HepG2 (cell line): ENCODE data around the gene PCGF2. TPM values are rescaled to one million over a fixed set of nuclear protein-coding genes. Genes with fewer than 3 reads are reported as not detected.

ENCODE experiments used
- BHLHE40 ChIP-seq: IDR thresholded peaks from 2 replicates; pipeline ENCODE4 v1.6.1; 2011; ENCODE audit warnings: low read length, improper control_type of control experiment
- CBX1 ChIP-seq: IDR thresholded peaks from one replicate; pipeline ENCODE4 v1.6.1; 2016; ENCODE audit warnings: antibody characterized with exemption, low read depth
- FOXA3 ChIP-seq: IDR thresholded peaks from 2 replicates; pipeline ENCODE4 v1.6.1; 2016; ENCODE audit warnings: missing genetic modification reagents, missing compliant biosample characterization
- HES4 ChIP-seq: sonication (generic); formaldehyde crosslinking; IDR thresholded peaks from 2 replicates; pipeline ENCODE4 v1.9.0; 2021; ENCODE audit warnings: mild to moderate bottlenecking, missing genetic modification reagents, borderline replicate concordance
- MTF1 ChIP-seq: sonication (generic); formaldehyde crosslinking; IDR thresholded peaks from 2 replicates; pipeline ENCODE4 v1.5.0; 2020; ENCODE audit warnings: missing genetic modification reagents
- MTF2 ChIP-seq: sonication (generic); formaldehyde crosslinking; IDR thresholded peaks from 2 replicates; pipeline ENCODE4 v1.5.0; 2020; ENCODE audit warnings: missing genetic modification reagents, borderline replicate concordance
- NFKB2 ChIP-seq: sonication (generic); formaldehyde crosslinking; IDR thresholded peaks from 2 replicates; pipeline ENCODE4 v1.4.0; 2020; ENCODE audit warnings: missing genetic modification reagents, borderline replicate concordance
- REL ChIP-seq: sonication (generic); formaldehyde crosslinking; conservative IDR thresholded peaks from 2 replicates; pipeline ENCODE4 v1.8.0; 2022; ENCODE audit warnings: mild to moderate bottlenecking, missing genetic modification reagents, moderate library complexity
- SATB2 ChIP-seq: sonication (generic); formaldehyde crosslinking; IDR thresholded peaks from 2 replicates; pipeline ENCODE4 v1.5.0; 2020; ENCODE audit warnings: missing genetic modification reagents
- SIX4 ChIP-seq: sonication (generic); formaldehyde crosslinking; IDR thresholded peaks from 2 replicates; pipeline ENCODE4 v1.4.0; 2020; ENCODE audit warnings: missing genetic modification reagents
- TAF1 ChIP-seq: sonication (generic); formaldehyde crosslinking; IDR thresholded peaks from 2 replicates; pipeline ENCODE4 v1.4.0; 2020; ENCODE audit warnings: missing genetic modification reagents
- ZBTB26 ChIP-seq: IDR thresholded peaks from 2 replicates; pipeline ENCODE4 v1.6.1; 2016; ENCODE audit warnings: missing compliant biosample characterization, missing genetic modification reagents, borderline replicate concordance
- ZBTB8A ChIP-seq: sonication (generic); formaldehyde crosslinking; IDR thresholded peaks from 2 replicates; pipeline ENCODE4 v1.4.0; 2020; ENCODE audit warnings: mild to moderate bottlenecking, low read depth, missing genetic modification reagents, borderline replicate concordance
- ZKSCAN8 ChIP-seq: IDR thresholded peaks from 2 replicates; pipeline ENCODE4 v1.6.1; 2016; ENCODE audit warnings: borderline replicate concordance, missing genetic modification reagents, missing compliant biosample characterization
- ZNF280B ChIP-seq: sonication (generic); formaldehyde crosslinking; IDR thresholded peaks from 2 replicates; pipeline ENCODE4 v1.5.0; 2020; ENCODE audit warnings: missing genetic modification reagents, mild to moderate bottlenecking, borderline replicate concordance
- ZNF687 ChIP-seq: sonication (generic); formaldehyde crosslinking; IDR thresholded peaks from 2 replicates; pipeline ENCODE4 v1.5.1; 2020; ENCODE audit warnings: mild to moderate bottlenecking, missing genetic modification reagents, moderate library complexity
- ZNF720 ChIP-seq: sonication (generic); formaldehyde crosslinking; IDR thresholded peaks from 2 replicates; pipeline ENCODE4 v1.4.0; 2020; ENCODE audit warnings: missing genetic modification reagents
- ZNF772 ChIP-seq: sonication (generic); formaldehyde crosslinking; IDR thresholded peaks from 2 replicates; pipeline ENCODE4 v1.5.0; 2020; ENCODE audit warnings: mild to moderate bottlenecking, missing genetic modification reagents
- polyA plus RNA-seq, 8 experiments: library from polyadenylated mRNA; depleted of rRNA in 3 of 8; stranded (reverse) in 7 of 8; unstranded in 1 of 8; fragments of >200 nt; fragmentation: Illumina TruSeq in 4 of 8; extraction: Trizol in 4 of 8; gene quantifications; 2 replicates each; pipeline versions ENCODE4 v1.2.1 to v1.2.3, GENCODE V29; 2011 to 2016; ENCODE audit warnings: low read depth in 4 of 8, missing spikeins in 1 of 8, mixed read lengths in 1 of 8; ENCODE audit not compliant: insufficient read depth in 1 of 8
- total RNA-seq, 5 experiments: library from RNA; depleted of rRNA; stranded (reverse); fragments of >200 nt; fragmentation: Illumina TruSeq; extraction: Trizol; gene quantifications; 2 replicates each; pipeline ENCODE4 v1.2.3, GENCODE V29; 2016; ENCODE audit warnings: low read depth in 1 of 5
- TF ChIP-seq, protein P1 (sequence below), 2 experiments: sonication (generic) in 1 of 2; formaldehyde crosslinking in 1 of 2; IDR thresholded peaks; 2 replicates each; pipeline versions ENCODE4 v1.5.1 to v1.6.1; 2011 to 2020; ENCODE audit warnings: borderline replicate concordance in 1 of 2, low read depth in 1 of 2, low read length in 1 of 2, mild to moderate bottlenecking in 1 of 2, missing genetic modification reagents in 1 of 2, moderate library complexity in 1 of 2

PCGF2 gene
- total and polyA plus RNA-seq, 2 of the 13 experiments (the other 11 are each of a cell fraction or from before 2014, with no cell fraction given) = 11.6 to 29.4 TPM

GRCh38 chr17:38693700-38694329 is 54.3 kb downstream of the PCGF2 start (continued):
- TF ChIP-seq, protein P1, sequence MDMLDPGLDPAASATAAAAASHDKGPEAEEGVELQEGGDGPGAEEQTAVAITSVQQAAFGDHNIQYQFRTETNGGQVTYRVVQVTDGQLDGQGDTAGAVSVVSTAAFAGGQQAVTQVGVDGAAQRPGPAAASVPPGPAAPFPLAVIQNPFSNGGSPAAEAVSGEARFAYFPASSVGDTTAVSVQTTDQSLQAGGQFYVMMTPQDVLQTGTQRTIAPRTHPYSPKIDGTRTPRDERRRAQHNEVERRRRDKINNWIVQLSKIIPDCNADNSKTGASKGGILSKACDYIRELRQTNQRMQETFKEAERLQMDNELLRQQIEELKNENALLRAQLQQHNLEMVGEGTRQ (IDR thresholded peaks at IDR 0.05; ENCODE audit: low read depth, low read length) = no peak
- TF ChIP-seq, protein P1 (CRISPR knock-in tag; IDR thresholded peaks at IDR 0.05; ENCODE audit: borderline replicate concordance) = no peak
- TF ChIP-seq ZBTB8A (CRISPR knock-in tag) (no peak), MTF2 (CRISPR knock-in tag) (peak; percentile 66; the same call in 1 of the 2 replicates), SIX4 (no peak), FOXA3 (no peak), ZNF720 (CRISPR knock-in tag) (no peak), NFKB2 (peak; percentile 62; the same call in 1 of the 2 replicates), MTF1 (no peak), SATB2 (no peak), TAF1 (CRISPR knock-in tag) (no peak), ZKSCAN8 (CRISPR knock-in tag) (0 out of 2 replicates have a peak, but pooled peaks have one; percentile 25), ZNF280B (CRISPR knock-in tag) (peak; percentile 59; the same call in 1 of the 2 replicates), ZBTB26 (CRISPR knock-in tag) (0 out of 2 replicates have a peak, but pooled peaks have one; percentile 51), BHLHE40 (no peak), HES4 (CRISPR knock-in tag) (peak; percentile 35; the same call in 1 of the 2 replicates), CBX1 (peak; percentile 62), REL (CRISPR knock-in tag) (no peak), ZNF772 (CRISPR knock-in tag) (peak; percentile 78; the same call in 1 of the 2 replicates), ZNF687 (CRISPR knock-in tag) (peak; percentile 92)
